ENCODE measurements around the gene EPS8L1. TPM values are rescaled to one million over a fixed set of nuclear protein-coding genes. Genes with fewer than 3 reads are reported as not detected.
"Not testable (repeated sequence)": the region's sequence is repeated elsewhere in the genome, so short reads cannot be mapped to it uniquely, and the experiment has no call there.

EPS8L1 gene
- total RNA-seq, 2 donors from 2014 or later, result 1.4 to 2.1 TPM

DNA sequence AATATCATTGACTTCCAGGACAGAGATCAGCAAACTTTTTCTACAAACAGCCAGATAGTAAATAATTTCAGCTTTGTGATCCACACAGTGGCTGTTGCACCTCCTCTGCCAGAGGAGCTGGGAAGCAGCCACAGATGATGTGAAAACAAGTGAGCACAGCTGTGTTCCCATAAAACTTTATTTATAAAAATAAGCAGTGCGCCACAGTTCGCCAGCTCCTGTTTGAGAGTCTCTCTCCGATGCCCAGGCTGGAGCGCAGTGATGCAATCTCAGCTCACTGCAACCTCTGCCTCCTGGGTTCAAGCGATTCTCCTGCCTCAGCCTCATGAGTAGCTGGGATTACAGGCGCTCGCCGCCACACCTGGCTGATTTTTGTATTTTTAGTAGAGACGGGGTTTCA is 10.2 kb upstream of the EPS8L1 start:
- H3K27me3 Mint-ChIP-seq, result peaks cover 30% of the 10 kb centered on the region
- H3K4me1 Mint-ChIP-seq, result peaks cover 16% of the 10 kb centered on the region
- not testable (repeated sequence) for H3K27ac Mint-ChIP-seq; ATAC-seq (replicated peaks); H3K36me3 Mint-ChIP-seq (ENCODE audit: low read depth); H3K4me3 Mint-ChIP-seq; H3K9me3 Mint-ChIP-seq

DNA sequence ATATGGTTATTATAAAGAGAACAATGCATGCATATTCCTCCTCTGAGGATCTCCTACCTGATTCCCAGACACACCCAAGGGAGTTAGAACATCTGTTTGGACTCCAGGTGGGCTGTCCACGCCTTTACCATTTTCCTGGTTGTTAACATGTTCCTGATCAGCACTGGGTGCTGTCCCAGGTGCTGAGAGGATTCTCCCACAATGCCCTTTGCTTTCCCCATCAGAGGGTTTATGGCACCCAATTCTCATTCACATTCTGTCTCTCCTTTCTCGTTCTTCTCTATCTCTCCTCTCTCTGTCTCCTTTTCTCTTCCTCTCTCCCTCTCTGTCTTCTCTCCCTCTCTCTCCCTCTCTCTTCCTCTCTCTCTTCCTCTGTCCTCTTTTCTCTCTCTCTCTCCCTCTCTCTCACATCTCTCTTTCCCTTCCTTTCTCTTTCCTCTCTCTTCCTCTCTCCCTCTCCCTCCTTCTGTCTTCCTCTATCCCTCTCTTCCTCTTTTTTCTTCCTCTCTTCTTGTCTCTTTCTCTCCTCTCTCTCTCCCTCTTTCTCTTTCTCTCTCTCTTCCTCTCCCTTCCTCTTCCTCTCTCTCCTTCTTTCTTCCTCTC is 9.5 kb upstream of the EPS8L1 start:
- H3K9me3 Mint-ChIP-seq, result no peaks in the 10 kb centered on the region
- no peak for ATAC-seq (replicated peaks)
- H3K4me1 Mint-ChIP-seq, result peaks cover 18% of the 10 kb centered on the region
- H3K27me3 Mint-ChIP-seq, result peaks cover 32% of the 10 kb centered on the region
- no peak overlapping the region for H3K27ac Mint-ChIP-seq
- no peak overlapping the region for H3K4me3 Mint-ChIP-seq
- no peaks in the 10 kb centered on the region for H3K36me3 Mint-ChIP-seq (ENCODE audit: low read depth)

DNA sequence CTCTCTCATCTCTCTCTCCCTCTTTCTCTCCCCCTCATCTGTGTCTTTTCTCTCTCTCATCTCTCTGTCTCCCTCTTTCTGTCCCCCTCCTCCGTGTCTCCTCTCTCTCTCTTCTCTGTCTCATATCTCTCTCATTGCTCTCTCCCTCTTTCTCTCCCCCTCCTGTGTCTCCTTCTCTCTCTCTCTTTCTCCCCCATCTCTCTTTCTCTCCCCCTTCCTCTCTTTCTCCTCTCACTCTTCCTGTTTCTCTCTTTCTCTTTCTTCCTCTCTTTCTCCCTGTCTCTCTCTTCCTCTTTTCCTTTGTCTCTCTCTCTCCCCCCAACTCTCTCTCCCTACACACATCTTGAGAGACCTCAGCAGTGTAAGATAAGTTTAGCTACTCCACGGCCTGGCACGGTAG is 7.8 kb upstream of the EPS8L1 start:
- peak overlapping the region; percentile 30 for H3K4me3 Mint-ChIP-seq
- no peaks in the 10 kb centered on the region for H3K9me3 Mint-ChIP-seq
- H3K4me1 Mint-ChIP-seq, result peaks cover 18% of the 10 kb centered on the region
- no peaks in the 10 kb centered on the region for H3K36me3 Mint-ChIP-seq (ENCODE audit: low read depth)
- no peak overlapping the region for H3K27ac Mint-ChIP-seq
- ATAC-seq (replicated peaks), result no peak
- peaks cover 39% of the 10 kb centered on the region for H3K27me3 Mint-ChIP-seq

DNA sequence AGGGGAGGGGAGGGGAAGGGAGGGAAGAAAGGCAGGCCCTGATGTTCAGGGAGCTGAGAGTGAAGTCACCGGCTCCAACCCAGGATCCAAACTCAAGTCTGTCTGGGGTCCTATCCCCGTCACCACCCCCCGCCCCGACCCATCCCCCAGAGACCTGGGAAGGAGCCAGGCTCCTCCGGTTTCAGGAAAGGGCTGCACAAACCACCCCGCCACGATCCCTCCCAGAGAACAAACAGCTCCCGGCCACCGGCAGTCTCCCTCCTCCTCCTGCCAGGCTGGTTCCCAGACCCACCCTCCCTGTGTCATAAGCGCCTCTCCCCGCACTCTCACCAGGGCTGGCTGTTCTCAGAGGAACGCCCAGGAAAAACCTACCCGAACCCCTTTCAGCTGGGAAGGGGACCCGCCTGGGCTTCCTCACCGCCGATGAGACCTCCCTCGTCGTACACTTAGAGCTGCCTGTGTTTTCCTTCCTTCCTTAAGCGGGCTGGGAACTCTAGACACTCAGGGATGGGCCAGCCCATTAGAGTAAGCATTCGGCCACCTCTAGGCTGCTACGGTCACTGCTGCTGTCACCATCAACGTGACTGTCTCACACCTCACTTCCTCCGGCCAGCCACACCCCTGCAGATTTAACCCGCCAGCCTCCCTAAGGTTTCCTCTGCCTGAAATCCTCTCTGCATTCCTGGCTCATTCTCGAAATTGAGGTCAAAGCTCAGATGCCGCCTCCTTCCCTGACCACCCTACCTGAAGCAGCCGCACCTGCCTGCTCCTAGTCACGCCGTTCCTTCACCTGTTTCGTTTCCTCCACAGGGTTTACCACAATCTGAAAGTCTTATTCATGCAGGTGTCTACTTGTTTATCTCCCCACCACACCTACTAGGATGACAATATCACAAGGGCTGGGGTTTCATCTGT is 6.5 kb upstream of the EPS8L1 start:
- H3K4me3 Mint-ChIP-seq, result peak overlapping the region; percentile 60
- ATAC-seq (replicated peaks), result peak; percentile 64
- no peaks in the 10 kb centered on the region for H3K36me3 Mint-ChIP-seq (ENCODE audit: low read depth)
- peak overlapping the region; percentile 8 for H3K27ac Mint-ChIP-seq
- H3K4me1 Mint-ChIP-seq, result peaks cover 18% of the 10 kb centered on the region
- no peaks in the 10 kb centered on the region for H3K9me3 Mint-ChIP-seq
- H3K27me3 Mint-ChIP-seq, result peaks cover 39% of the 10 kb centered on the region

DNA sequence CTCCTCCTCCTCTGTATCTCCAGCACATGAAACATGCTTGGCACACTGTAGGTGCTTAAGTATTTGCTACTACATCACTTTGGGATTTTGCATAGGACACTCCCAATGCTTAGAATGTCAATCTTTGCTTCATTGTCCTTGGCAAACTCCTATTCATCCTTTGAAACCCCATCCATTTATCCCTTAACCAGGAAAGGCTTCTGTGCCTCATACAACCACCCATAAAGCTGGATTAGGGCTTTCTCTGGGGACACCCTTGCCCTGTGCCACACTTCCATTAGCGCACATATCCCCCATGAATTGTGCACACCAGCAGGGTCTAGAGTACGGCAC is 5.8 kb upstream of the EPS8L1 start:
- Mint-ChIP-seq H3K27ac (peak overlapping the region; percentile 8), H3K36me3 (ENCODE audit: low read depth) (no peaks in the 10 kb centered on the region), H3K4me1 (peaks cover 18% of the 10 kb centered on the region), H3K4me3 (peak overlapping the region; percentile 60), H3K9me3 (no peaks in the 10 kb centered on the region), H3K27me3 (peaks cover 39% of the 10 kb centered on the region)
- ATAC-seq (replicated peaks), result no peak

DNA sequence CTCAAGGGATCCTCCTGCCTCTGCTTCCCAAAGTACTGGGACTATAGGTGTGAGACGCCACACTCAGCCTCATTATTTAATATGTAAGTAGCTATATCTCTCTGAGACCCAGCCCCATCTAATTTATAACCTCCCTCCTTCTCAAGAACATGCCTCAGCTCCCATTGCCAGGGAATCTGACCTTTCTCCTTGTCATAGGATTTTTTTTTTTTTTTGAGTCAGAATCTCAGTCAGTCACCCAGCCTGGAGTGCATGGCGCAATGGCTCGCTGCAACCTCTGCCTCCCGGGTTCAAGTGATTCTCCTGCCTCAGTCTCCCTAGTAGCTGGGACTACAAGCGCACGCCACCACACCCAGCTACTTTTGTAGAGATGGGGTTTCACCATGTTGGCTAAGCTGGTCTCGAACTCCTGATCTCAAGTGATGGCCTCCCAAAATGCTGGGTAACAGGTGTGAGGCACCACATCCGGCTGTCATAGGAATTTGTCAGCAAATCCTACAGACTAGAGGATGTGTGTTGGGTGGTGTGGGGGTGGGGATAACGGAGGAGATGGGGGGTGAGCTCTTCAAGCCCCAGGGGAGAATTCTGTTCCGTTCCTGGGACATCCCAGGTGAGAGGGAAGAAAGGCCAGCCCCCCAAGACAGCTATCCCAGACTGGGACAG is 5.1 kb upstream of the EPS8L1 start:
- Mint-ChIP-seq H3K4me1 (peaks cover 18% of the 10 kb centered on the region), H3K9me3 (no peaks in the 10 kb centered on the region), H3K36me3 (ENCODE audit: low read depth) (no peaks in the 10 kb centered on the region), H3K27ac (no peak overlapping the region), H3K4me3 (peak overlapping the region; percentile 28), H3K27me3 (peaks cover 39% of the 10 kb centered on the region)
- ATAC-seq (replicated peaks), result peak; percentile 32

DNA sequence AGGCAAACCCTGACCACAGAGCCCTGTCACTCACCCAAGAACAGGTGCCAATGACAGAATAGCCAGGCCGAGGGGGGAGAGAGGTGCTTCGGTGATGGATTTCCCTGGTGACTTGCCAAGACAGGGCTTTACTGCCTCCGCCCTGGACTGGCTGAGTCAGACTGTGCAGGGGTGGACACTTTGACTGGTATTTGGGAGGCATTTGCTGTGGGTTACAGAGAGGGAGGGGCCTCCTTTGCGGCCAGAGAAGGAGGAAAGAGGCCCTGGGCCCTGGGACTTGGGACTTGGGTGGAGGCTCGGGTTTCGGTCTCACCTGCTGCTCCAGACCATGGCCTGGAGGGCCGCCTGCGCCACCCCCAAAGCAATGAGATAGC is 4.6 kb upstream of the EPS8L1 start:
- ATAC-seq (replicated peaks), result peak; percentile 90
- Mint-ChIP-seq H3K27me3 (peaks cover 37% of the 10 kb centered on the region), H3K4me1 (peaks cover 18% of the 10 kb centered on the region), H3K4me3 (peak overlapping the region; percentile 28), H3K27ac (no peak overlapping the region), H3K9me3 (no peaks in the 10 kb centered on the region), H3K36me3 (ENCODE audit: low read depth) (no peaks in the 10 kb centered on the region)

DNA sequence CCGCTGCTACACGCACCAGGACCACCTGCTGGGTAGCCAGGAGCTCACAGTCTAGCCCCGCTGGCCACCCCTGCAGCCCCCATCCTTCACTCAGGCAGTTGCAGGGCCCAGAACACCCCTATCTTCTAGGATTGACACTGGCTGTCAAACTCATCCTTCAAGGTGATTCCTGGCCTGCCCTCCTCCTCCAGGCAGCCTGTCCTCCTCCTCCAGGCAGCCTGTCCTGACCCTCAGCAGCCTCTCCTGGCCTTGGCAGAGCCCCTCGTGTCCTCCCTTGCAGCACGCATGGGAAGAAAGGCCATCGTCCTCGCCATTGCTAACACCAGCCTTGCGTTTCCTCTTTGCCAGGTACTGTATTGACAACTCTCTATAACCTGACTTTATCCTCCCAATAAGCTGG is 3.8 kb upstream of the EPS8L1 start:
- peaks cover 18% of the 10 kb centered on the region for H3K4me1 Mint-ChIP-seq
- no peak overlapping the region for H3K4me3 Mint-ChIP-seq
- H3K27me3 Mint-ChIP-seq, result peaks cover 33% of the 10 kb centered on the region
- ATAC-seq (replicated peaks), result no peak
- H3K36me3 Mint-ChIP-seq (ENCODE audit: low read depth), result no peaks in the 10 kb centered on the region
- no peaks in the 10 kb centered on the region for H3K9me3 Mint-ChIP-seq
- H3K27ac Mint-ChIP-seq, result no peak overlapping the region

DNA sequence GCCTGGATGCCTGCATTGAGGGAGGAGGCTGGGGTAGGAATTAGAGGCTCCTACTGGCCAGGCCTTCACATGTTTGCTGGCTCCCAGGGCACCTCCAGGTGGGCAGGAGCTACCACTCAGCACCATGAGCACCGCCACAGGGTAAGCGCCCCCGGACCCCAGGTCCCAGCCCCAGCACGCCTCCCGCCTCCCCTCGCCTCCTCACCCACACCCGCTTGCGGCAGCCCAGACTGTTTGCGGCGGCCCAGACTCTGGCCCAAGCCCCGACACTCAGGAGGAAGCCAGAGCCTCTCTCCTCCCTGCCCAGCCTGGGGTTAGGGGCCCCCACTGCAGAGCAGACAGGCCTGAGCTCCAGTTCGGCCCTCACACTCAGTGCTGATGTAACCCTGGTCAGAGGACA is 652 bp downstream of the EPS8L1 start:
- H3K27me3 Mint-ChIP-seq, result peaks cover 19% of the 10 kb centered on the region
- ATAC-seq (replicated peaks), result no peak
- no peaks in the 10 kb centered on the region for H3K36me3 Mint-ChIP-seq (ENCODE audit: low read depth)
- no peak overlapping the region for H3K27ac Mint-ChIP-seq
- peaks cover 8% of the 10 kb centered on the region for H3K4me1 Mint-ChIP-seq
- H3K4me3 Mint-ChIP-seq, result no peak overlapping the region
- H3K9me3 Mint-ChIP-seq, result no peaks in the 10 kb centered on the region

DNA sequence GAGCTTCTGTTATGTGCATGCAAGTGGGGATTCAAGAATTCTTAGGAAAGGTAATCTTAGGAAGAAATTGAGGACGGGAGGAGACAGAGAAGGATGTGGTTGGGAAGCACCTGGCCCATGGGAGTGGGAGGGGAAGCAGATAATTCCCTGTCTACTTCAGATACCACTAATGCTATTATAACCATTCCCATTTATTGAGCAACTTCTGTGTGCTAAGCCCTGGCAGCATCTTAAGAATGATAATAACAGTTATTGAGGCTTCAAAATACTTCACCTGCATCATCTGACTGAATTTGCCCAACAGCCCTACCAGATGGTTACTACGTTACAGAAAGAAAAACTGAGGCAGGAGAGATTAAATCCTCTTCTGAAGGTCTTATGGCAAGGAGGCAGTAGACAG is 1.4 kb downstream of the EPS8L1 start:
- H3K4me3 Mint-ChIP-seq, result no peak overlapping the region

DNA sequence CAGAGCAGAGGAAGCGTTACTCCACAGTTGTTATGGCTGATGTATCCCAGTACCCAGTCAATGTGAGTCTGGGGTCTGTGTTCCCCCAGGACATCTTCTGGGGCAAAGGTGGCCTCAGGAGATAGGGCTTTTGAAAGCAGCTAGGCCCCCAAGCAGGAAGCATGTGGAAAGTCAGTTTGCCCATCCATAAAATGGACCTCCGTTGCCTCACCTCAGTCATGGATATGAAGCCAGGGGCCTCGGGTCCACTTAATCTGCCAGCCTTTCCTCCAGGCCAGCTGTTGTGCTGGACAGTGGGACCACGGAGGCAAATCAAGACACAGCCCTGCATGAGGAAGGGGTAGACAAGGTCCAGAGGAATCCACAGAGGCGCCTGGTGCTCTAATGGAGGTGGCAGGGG is 3.3 kb downstream of the EPS8L1 start:
- H3K4me1 Mint-ChIP-seq, result peaks cover 8% of the 10 kb centered on the region
- no peak overlapping the region for H3K27ac Mint-ChIP-seq
- peak overlapping the region; percentile 77 for H3K4me3 Mint-ChIP-seq
- no peaks in the 10 kb centered on the region for H3K9me3 Mint-ChIP-seq
- no peak for ATAC-seq (replicated peaks)
- no peaks in the 10 kb centered on the region for H3K36me3 Mint-ChIP-seq (ENCODE audit: low read depth)
- H3K27me3 Mint-ChIP-seq, result peaks cover 18% of the 10 kb centered on the region

More for the DNA sequence above, 1.4 kb downstream of the EPS8L1 start:
- H3K9me3 Mint-ChIP-seq, result no peaks in the 10 kb centered on the region
- ATAC-seq (replicated peaks), result no peak
- peaks cover 16% of the 10 kb centered on the region for H3K27me3 Mint-ChIP-seq
- no peak overlapping the region for H3K27ac Mint-ChIP-seq
- H3K4me1 Mint-ChIP-seq, result peaks cover 8% of the 10 kb centered on the region
- no peaks in the 10 kb centered on the region for H3K36me3 Mint-ChIP-seq (ENCODE audit: low read depth)

DNA sequence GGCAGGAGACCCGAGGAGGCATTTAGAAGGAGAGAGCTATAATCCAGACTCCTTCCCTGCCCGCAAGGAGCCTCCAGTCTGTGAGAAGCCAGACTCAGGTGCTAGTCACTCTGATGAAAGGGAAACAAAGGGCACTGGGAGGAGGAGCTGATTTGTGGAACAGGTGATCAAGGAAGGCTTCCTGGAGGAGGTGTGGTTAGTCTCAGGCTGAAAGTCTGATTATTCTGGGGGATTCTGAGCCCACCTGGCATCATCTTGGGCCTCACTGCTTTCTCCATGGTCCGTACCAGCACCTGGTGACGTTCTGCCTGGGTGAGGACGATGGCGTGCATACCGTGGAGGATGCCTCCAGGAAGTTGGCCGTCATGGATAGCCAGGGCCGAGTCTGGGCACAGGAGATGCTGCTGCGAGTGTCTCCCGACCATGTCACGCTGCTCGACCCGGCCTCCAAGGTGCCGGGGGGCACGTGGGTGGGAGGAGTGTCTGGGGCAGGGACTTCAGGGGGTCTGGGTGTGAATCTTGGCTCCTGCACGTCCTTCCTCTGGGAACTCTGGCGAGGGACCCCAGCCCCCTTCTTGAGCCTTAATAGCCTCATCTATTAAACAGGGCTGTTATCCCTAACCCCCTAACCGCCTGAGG is 3.9 kb downstream of the EPS8L1 start:
- peaks cover 21% of the 10 kb centered on the region for H3K27me3 Mint-ChIP-seq
- peak overlapping the region; percentile 77 for H3K4me3 Mint-ChIP-seq
- H3K36me3 Mint-ChIP-seq (ENCODE audit: low read depth), result no peaks in the 10 kb centered on the region
- no peaks in the 10 kb centered on the region for H3K9me3 Mint-ChIP-seq
- H3K4me1 Mint-ChIP-seq, result peaks cover 8% of the 10 kb centered on the region
- no peak overlapping the region for H3K27ac Mint-ChIP-seq
- ATAC-seq (replicated peaks), result no peak

DNA sequence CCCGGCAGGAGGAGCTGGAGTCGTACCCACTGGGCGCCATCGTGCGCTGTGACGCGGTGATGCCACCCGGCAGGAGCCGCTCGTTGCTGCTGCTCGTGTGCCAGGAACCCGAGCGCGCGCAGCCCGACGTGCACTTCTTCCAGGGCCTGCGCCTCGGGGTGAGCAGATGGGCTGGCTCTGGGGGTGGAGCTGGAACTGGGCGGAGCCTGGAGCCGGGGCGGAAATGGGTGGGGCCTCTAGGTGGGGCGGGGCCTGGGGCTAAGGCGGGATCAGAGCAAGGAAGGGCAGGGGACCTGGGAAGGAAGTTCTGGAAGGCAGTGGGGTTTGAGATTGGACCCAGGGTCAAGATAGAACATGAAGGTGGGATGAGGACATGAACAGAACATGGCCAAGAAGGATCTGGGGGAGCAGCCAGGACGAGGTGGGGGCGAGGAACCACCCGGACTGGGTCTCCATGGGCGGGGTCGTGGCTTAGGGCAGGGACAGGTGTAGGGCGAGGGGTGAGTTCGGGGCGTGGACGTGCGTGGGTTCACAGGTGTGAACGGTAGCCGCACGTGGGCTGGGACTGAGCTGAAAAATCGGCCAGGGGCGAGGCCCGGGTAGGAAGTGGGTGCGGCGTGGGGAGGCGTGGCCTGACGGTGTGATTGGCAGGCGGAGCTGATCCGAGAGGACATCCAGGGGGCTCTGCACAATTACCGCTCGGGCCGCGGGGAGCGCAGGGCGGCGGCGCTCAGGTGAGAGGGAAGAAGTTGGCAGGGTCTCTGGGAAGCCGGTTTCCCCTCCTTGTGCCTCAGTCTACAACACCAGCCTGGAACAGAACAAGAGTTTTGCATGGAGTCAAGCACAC is 4.7 kb downstream of the EPS8L1 start:
- Mint-ChIP-seq H3K36me3 (ENCODE audit: low read depth) (no peaks in the 10 kb centered on the region), H3K27ac (no peak overlapping the region), H3K27me3 (peaks cover 21% of the 10 kb centered on the region), H3K4me3 (peak overlapping the region; percentile 77), H3K4me1 (peaks cover 8% of the 10 kb centered on the region), H3K9me3 (no peaks in the 10 kb centered on the region)
- ATAC-seq (replicated peaks), result peak; percentile 62

Data from activated T-helper 17 cell treated with anti-CD3 and anti-CD28 coated beads, Interleukin-2, amount 50 U/mL, for 72 hours (primary cell).